Measurements from ENCODE around the gene CSF1R. TPM values are rescaled to one million over a fixed set of nuclear protein-coding genes. Genes with fewer than 3 reads are reported as not detected.

The CSF1R gene
- total RNA-seq, 2 donors from 2014 or later, result 2.7 to 3.4 TPM

- H3K27me3 Mint-ChIP-seq, result peaks cover 53% of the 10 kb centered on the region
- H3K27ac Mint-ChIP-seq, result no peak overlapping the region
- DNase-seq (no peak), ATAC-seq (no peak)
- H3K4me1 Mint-ChIP-seq, result peaks cover 12% of the 10 kb centered on the region
- peaks cover 4% of the 10 kb centered on the region for H3K36me3 Mint-ChIP-seq (ENCODE audit: low read depth)
- no peaks in the 10 kb centered on the region for H3K9me3 ChIP-seq (ENCODE audit: control insufficient read depth, low read length, poor library complexity, severe bottlenecking)
- no peak overlapping the region for H3K4me3 Mint-ChIP-seq
Observed at GRCh38 chr5:150078802-150079689, 7.3 kb downstream of the CSF1R start.

- ATAC-seq, result no peak
- Mint-ChIP-seq H3K27ac (no peak overlapping the region), H3K4me3 (no peak overlapping the region), H3K36me3 (ENCODE audit: low read depth) (peaks cover 4% of the 10 kb centered on the region), H3K4me1 (peaks cover 7% of the 10 kb centered on the region), H3K27me3 (peaks cover 45% of the 10 kb centered on the region)
- no peaks in the 10 kb centered on the region for H3K9me3 ChIP-seq (ENCODE audit: control insufficient read depth, low read length, poor library complexity, severe bottlenecking)
- no peak for DNase-seq
Observed at GRCh38 chr5:150077996-150078801, 8.2 kb downstream of the CSF1R start.

DNA sequence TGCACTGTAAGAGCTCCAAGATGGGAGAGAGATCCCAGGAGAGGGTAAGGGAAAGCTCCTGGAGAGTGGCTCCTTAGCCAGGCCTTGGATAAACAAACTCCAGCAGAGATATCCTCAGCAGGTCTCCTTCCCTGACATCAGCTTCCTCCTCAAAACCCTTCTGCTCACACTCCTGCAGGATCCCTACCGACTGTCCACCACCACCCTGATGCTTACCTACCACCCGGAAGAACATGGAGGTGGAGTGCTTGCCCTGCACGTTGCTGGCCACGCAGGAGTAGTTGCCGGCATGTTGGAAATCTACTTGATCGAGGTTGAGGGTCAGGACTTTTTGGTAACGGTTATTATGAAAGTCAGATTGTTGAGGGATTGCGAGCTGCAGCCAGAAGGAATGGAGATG is 9.3 kb downstream of the CSF1R start:
- H3K4me1 Mint-ChIP-seq, result peaks cover 5% of the 10 kb centered on the region
- no peaks in the 10 kb centered on the region for H3K9me3 ChIP-seq (ENCODE audit: control insufficient read depth, low read length, poor library complexity, severe bottlenecking)
- H3K36me3 Mint-ChIP-seq (ENCODE audit: low read depth), result peaks cover 4% of the 10 kb centered on the region
- peaks cover 34% of the 10 kb centered on the region for H3K27me3 Mint-ChIP-seq
- no peak overlapping the region for H3K27ac Mint-ChIP-seq
- no peak overlapping the region for H3K4me3 Mint-ChIP-seq
- ATAC-seq (no peak), DNase-seq (no peak)

DNA sequence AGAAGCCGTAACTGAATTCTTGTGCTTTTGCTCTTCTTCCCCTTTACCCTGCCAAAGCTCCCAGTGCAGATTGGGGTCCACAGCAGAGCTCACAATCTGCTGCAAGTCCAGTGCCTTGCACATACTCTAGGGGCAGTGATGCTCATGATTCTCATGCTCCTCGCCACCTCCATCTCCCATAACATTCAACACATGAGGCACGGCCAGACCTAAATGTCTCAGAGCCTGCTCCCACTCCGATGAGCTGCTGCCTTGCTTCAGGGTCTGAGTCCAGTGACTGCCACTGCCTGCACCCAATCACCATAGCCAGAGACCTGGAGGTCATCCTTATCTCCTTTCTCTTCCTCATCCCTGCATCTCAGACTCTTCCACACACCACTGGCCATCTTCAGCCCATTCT is 10.5 kb downstream of the CSF1R start:
- no peak for ATAC-seq
- Mint-ChIP-seq H3K4me1 (no peaks in the 10 kb centered on the region), H3K36me3 (ENCODE audit: low read depth) (peaks cover 2% of the 10 kb centered on the region), H3K4me3 (no peak overlapping the region), H3K27ac (no peak overlapping the region), H3K27me3 (peaks cover 22% of the 10 kb centered on the region)
- DNase-seq, result no peak
- H3K9me3 ChIP-seq (ENCODE audit: control insufficient read depth, low read length, poor library complexity, severe bottlenecking), result no peaks in the 10 kb centered on the region

GRCh38 chr5:150075233-150075632 is 11.1 kb downstream of the CSF1R start:
- Mint-ChIP-seq H3K27me3 (peaks cover 19% of the 10 kb centered on the region), H3K4me3 (no peak overlapping the region), H3K27ac (no peak overlapping the region), H3K4me1 (no peaks in the 10 kb centered on the region), H3K36me3 (ENCODE audit: low read depth) (peaks cover 2% of the 10 kb centered on the region)
- ATAC-seq (no peak), DNase-seq (no peak)
- H3K9me3 ChIP-seq (ENCODE audit: control insufficient read depth, low read length, poor library complexity, severe bottlenecking), result no peaks in the 10 kb centered on the region

- no peaks in the 10 kb centered on the region for H3K36me3 Mint-ChIP-seq (ENCODE audit: low read depth)
- no peak overlapping the region for H3K27ac Mint-ChIP-seq
- no peak overlapping the region for H3K4me3 Mint-ChIP-seq
- no peak for DNase-seq
- peaks cover 6% of the 10 kb centered on the region for H3K27me3 Mint-ChIP-seq
- ATAC-seq, result no peak
- no peaks in the 10 kb centered on the region for H3K9me3 ChIP-seq (ENCODE audit: control insufficient read depth, low read length, poor library complexity, severe bottlenecking)
- H3K4me1 Mint-ChIP-seq, result peaks cover under 1% of the 10 kb centered on the region
Observed at GRCh38 chr5:150073677-150074076, 12.7 kb downstream of the CSF1R start.

GRCh38 chr5:150073086-150073625 is 13.2 kb downstream of the CSF1R start:
- Mint-ChIP-seq H3K4me3 (no peak overlapping the region), H3K4me1 (peaks cover 2% of the 10 kb centered on the region), H3K36me3 (ENCODE audit: low read depth) (no peaks in the 10 kb centered on the region), H3K27me3 (peaks cover under 1% of the 10 kb centered on the region), H3K27ac (no peak overlapping the region)
- DNase-seq (no peak), ATAC-seq (no peak)
- no peaks in the 10 kb centered on the region for H3K9me3 ChIP-seq (ENCODE audit: control insufficient read depth, low read length, poor library complexity, severe bottlenecking)

GRCh38 chr5:150070821-150071220 is 15.5 kb downstream of the CSF1R start:
- peaks cover 13% of the 10 kb centered on the region for H3K4me1 Mint-ChIP-seq
- DNase-seq, result no peak
- ATAC-seq, result no peak
- H3K9me3 ChIP-seq (ENCODE audit: control insufficient read depth, low read length, poor library complexity, severe bottlenecking), result no peaks in the 10 kb centered on the region
- no peaks in the 10 kb centered on the region for H3K36me3 Mint-ChIP-seq (ENCODE audit: low read depth)
- no peak overlapping the region for H3K4me3 Mint-ChIP-seq
- H3K27ac Mint-ChIP-seq, result no peak overlapping the region
- H3K27me3 Mint-ChIP-seq, result no peaks in the 10 kb centered on the region

GRCh38 chr5:150069672-150070627 is 16.4 kb downstream of the CSF1R start:
- ATAC-seq (no peak), DNase-seq (no peak)
- no peak overlapping the region for H3K27ac Mint-ChIP-seq

GRCh38 chr5:150068961-150069645 is 17.3 kb downstream of the CSF1R start:
- Mint-ChIP-seq H3K4me3 (no peak overlapping the region), H3K4me1 (peaks cover 13% of the 10 kb centered on the region), H3K36me3 (ENCODE audit: low read depth) (no peaks in the 10 kb centered on the region), H3K27ac (no peak overlapping the region), H3K27me3 (no peaks in the 10 kb centered on the region)
- no peaks in the 10 kb centered on the region for H3K9me3 ChIP-seq (ENCODE audit: control insufficient read depth, low read length, poor library complexity, severe bottlenecking)
- ATAC-seq, result no peak
- DNase-seq, result no peak

More at GRCh38 chr5:150069672-150070627, 16.4 kb downstream of the CSF1R start:
- Mint-ChIP-seq H3K4me1 (peaks cover 13% of the 10 kb centered on the region), H3K27me3 (no peaks in the 10 kb centered on the region), H3K36me3 (ENCODE audit: low read depth) (no peaks in the 10 kb centered on the region), H3K4me3 (no peak overlapping the region)
- H3K9me3 ChIP-seq (ENCODE audit: control insufficient read depth, low read length, poor library complexity, severe bottlenecking), result no peaks in the 10 kb centered on the region

DNA sequence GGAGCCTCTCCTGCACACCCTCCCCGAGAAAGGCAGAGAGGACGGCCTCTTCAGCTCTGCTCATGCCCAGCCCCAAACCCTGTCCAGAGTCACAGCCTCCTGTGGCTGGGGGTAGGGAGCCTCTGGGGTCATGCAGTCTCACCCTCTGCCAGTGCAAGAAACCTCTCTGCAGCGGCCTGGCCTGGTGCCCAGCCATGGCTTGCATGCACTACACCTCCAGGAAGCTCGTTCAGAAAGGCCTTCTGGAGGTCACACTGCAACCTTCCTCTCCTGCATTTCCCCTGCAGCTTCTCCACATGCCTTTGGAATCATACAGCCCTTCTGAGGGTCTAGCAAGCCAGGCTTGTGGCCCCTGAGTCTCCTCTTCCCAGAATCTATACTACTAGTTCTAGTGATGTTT is 17.9 kb downstream of the CSF1R start:
- no peak overlapping the region for H3K4me3 Mint-ChIP-seq
- no peaks in the 10 kb centered on the region for H3K36me3 Mint-ChIP-seq (ENCODE audit: low read depth)
- no peaks in the 10 kb centered on the region for H3K27me3 Mint-ChIP-seq
- H3K9me3 ChIP-seq (ENCODE audit: control insufficient read depth, low read length, poor library complexity, severe bottlenecking), result no peaks in the 10 kb centered on the region
- no peak overlapping the region for H3K27ac Mint-ChIP-seq
- ATAC-seq, result no peak
- DNase-seq, result no peak
- peaks cover 13% of the 10 kb centered on the region for H3K4me1 Mint-ChIP-seq

GRCh38 chr5:150068071-150068470 is 18.3 kb downstream of the CSF1R start:
- H3K4me3 Mint-ChIP-seq, result no peak overlapping the region
- no peak overlapping the region for H3K27ac Mint-ChIP-seq
- H3K4me1 Mint-ChIP-seq, result peaks cover 13% of the 10 kb centered on the region
- DNase-seq (no peak), ATAC-seq (no peak)
- no peaks in the 10 kb centered on the region for H3K9me3 ChIP-seq (ENCODE audit: control insufficient read depth, low read length, poor library complexity, severe bottlenecking)
- H3K27me3 Mint-ChIP-seq, result no peaks in the 10 kb centered on the region
- H3K36me3 Mint-ChIP-seq (ENCODE audit: low read depth), result no peaks in the 10 kb centered on the region

All from T-helper 17 cell (primary cell).